Mesothelial cell of epicardium (in vitro differentiated cells): ENCODE results near the gene TAS1R3. TPM values are rescaled to one million over a fixed set of nuclear protein-coding genes. Genes with fewer than 3 reads are reported as not detected.

ENCODE experiments used
- DNase-seq, 2 experiments: peaks; one replicate each; pipeline ENCODE4 v3.0.0; 2021; ENCODE audit warnings: low spot score in 2 of 2; ENCODE audit not compliant: unreplicated experiment in 2 of 2
- H3K27ac Mint-ChIP-seq: 2 replicates; pipeline ENCODE4 v1.8.0; 2021; ENCODE audit warnings: mixed read lengths
- H3K27me3 Mint-ChIP-seq: 2 replicates; pipeline ENCODE4 v1.8.0; 2021; ENCODE audit warnings: low read depth, mixed read lengths
- H3K36me3 Mint-ChIP-seq: 2 replicates; pipeline ENCODE4 v1.8.0; 2021; ENCODE audit warnings: mixed read lengths
- H3K4me1 Mint-ChIP-seq: 2 replicates; pipeline ENCODE4 v1.8.0; 2021; ENCODE audit warnings: mixed read lengths
- H3K4me3 Mint-ChIP-seq: 2 replicates; pipeline ENCODE4 v1.8.0; 2021; ENCODE audit warnings: mild to moderate bottlenecking, moderate library complexity, mixed read lengths
- H3K9me3 Mint-ChIP-seq: 2 replicates; pipeline ENCODE4 v1.8.0; 2021; ENCODE audit warnings: mixed read lengths
- total RNA-seq: library from RNA; stranded (reverse); gene quantifications from 3 replicates; pipeline ENCODE4 v1.2.1, GENCODE V29; 2021
- TF ChIP-seq, protein P1 (sequence below): fragments of 200-600 bp; sonication (generic); IDR thresholded peaks from one replicate; pipeline ENCODE4 v1.5.0; 2021; ENCODE audit warnings: antibody characterized with exemption; ENCODE audit not compliant: unreplicated experiment

The TAS1R3 gene
- total RNA-seq, 1 donor from 2014 or later: 0.98 TPM

DNA sequence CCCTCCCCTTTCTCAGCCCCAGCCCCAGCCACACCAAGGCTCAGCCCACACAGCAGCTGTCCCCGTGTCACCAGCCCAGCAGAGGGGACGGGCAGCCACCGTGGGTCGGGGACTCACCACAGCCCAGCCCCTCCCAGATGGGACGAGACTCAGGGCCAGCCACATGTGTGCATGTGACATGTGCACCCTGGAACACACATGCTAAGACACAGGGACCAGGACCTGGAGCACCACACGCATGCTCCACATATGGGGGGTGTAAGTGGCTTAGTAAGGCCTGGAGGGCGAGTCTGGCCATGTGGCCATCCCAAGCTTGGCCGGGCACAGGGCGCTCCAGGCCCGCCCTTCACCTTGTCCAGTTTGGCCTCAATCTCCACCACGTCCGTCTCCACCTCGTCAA, 27.3 kb upstream of the TAS1R3 start:
- no peak overlapping the region for H3K4me3 Mint-ChIP-seq
- TF ChIP-seq, protein P1, sequence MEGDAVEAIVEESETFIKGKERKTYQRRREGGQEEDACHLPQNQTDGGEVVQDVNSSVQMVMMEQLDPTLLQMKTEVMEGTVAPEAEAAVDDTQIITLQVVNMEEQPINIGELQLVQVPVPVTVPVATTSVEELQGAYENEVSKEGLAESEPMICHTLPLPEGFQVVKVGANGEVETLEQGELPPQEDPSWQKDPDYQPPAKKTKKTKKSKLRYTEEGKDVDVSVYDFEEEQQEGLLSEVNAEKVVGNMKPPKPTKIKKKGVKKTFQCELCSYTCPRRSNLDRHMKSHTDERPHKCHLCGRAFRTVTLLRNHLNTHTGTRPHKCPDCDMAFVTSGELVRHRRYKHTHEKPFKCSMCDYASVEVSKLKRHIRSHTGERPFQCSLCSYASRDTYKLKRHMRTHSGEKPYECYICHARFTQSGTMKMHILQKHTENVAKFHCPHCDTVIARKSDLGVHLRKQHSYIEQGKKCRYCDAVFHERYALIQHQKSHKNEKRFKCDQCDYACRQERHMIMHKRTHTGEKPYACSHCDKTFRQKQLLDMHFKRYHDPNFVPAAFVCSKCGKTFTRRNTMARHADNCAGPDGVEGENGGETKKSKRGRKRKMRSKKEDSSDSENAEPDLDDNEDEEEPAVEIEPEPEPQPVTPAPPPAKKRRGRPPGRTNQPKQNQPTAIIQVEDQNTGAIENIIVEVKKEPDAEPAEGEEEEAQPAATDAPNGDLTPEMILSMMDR: no peak
- no peaks in the 10 kb centered on the region for H3K36me3 Mint-ChIP-seq
- no peaks in the 10 kb centered on the region for H3K9me3 Mint-ChIP-seq
- DNase-seq: no peak
- H3K27me3 Mint-ChIP-seq: no peaks in the 10 kb centered on the region
- no peak overlapping the region for H3K27ac Mint-ChIP-seq
- peaks cover 23% of the 10 kb centered on the region for H3K4me1 Mint-ChIP-seq

DNA sequence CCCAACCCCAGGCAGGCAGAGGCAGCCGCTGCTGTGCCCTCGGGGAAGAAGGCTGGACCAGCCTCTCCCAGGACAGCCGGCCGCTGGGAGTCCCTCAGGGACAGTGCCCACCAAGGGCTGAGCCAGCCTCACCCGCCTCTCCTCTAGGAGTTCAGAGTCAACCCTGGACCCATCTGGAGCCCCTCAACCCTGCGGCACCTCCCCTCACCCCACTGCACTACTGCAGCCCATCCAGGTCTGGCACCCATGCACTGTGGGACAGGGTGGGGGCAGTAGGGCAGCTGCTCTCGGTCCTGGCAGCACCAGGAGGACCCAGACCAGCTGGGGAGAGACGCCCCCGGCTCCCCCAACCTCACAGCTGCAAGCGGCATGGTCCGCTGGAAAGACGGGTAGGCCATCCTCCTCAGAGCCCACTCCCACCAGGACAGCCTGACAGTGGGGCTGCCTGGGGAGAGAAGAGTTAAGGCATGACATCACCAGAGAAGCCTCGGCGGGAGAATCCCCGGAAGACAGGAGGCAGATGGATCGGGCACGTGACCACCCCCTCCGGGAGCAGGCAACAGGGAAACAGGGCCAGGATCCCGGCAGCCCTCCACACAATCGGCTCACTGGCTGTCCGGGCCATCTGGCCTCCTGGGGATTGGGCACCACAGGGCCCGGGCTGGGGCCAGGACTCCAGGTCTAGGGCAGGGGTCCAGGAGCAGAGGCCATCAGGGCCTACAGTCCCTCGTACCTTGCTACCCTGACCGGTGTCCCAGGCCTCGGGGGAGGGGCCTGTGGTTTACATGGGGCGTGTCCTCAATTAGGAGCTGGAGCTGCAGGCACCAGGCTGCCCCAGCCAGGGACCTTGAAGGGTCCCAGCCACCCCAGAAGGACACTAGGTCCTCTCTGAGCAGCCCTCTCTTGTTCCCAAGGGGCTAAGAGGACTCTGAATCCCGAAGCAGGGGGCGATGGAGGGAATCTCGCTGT, 26.5 kb upstream of the TAS1R3 start:
- Mint-ChIP-seq H3K36me3 (no peaks in the 10 kb centered on the region), H3K27me3 (no peaks in the 10 kb centered on the region), H3K27ac (peak overlapping the region; percentile 79), H3K4me1 (peaks cover 26% of the 10 kb centered on the region), H3K4me3 (peak overlapping the region; percentile 80), H3K9me3 (no peaks in the 10 kb centered on the region)
- DNase-seq: peak; percentile 81 to 84
- TF ChIP-seq, protein P1: no peak

DNA sequence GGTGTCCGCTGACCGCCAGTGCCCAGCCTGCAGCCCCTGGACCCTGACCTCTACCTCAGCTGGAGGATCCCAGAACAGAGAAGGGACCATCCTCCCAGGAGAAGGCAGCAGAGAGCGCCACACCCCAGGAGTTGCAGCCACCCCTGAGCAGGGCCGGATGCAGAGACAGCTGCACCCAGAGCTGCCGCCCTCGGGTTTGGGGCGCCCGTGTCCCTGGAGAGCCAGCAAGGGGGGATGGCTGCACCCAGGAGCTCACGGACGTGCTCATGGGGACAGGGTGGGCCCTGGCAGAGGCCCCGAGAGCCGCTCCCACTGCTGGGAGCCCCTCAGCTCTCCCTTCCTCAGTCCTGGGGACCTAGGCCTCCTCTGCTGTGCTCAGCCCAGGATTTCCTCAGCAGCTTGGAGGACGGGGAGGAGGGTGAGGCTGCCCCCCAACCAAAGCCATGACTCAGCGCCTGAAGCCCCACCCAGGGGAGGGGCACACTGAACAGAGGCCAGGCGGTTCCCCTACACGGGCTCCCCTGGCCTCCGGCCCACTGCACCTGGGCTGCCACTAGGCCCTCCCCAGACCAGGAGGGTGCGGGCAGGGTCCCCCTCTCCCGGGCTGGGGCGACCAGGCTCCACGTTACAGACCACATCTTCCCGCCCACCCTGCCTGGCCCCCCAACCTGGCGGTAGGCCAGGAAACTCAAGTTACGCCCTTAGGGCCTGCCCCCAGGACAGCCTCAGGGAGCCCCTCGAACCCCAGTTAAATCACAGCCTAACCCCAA, 25.6 kb upstream of the TAS1R3 start:
- no peaks in the 10 kb centered on the region for H3K27me3 Mint-ChIP-seq
- DNase-seq: no peak
- TF ChIP-seq, protein P1: no peak
- H3K4me3 Mint-ChIP-seq: peak overlapping the region; percentile 80
- peak overlapping the region; percentile 93 for H3K27ac Mint-ChIP-seq
- H3K9me3 Mint-ChIP-seq: no peaks in the 10 kb centered on the region
- peaks cover 26% of the 10 kb centered on the region for H3K4me1 Mint-ChIP-seq
- no peaks in the 10 kb centered on the region for H3K36me3 Mint-ChIP-seq

- DNase-seq: no peak
Measured at GRCh38 chr1:1306070-1306660, 24.9 kb upstream of the TAS1R3 start.

DNA sequence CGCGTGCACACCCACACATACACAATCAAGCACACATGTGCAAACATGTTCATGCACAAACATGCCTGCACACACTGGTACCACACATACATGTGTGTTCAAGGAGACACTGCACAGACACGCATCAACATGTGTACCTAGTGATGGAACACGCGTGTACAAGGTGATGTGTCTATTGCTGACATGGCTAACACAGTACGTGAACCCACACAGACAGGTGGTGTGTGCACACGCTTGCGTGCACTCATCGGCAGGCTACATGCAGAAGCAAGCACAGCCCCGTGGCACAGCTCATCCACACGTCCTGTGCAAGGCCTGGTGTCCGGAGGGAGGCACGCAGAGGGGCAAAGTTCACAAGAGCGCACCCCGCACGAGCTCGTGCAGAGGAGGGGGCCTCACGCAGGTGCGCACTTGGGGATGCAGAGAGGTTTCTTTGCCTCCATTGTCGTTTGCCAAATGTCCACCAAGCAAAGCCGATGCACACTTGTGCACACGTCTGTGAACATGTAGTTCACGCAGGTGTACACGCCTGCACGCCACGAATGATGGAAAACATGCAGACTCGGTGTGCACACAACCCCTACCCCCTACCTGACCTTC, 24.3 kb upstream of the TAS1R3 start:
- no peaks in the 10 kb centered on the region for H3K9me3 Mint-ChIP-seq
- peaks cover 26% of the 10 kb centered on the region for H3K4me1 Mint-ChIP-seq
- peak overlapping the region; percentile 80 for H3K4me3 Mint-ChIP-seq
- DNase-seq: no peak
- TF ChIP-seq, protein P1: no peak
- H3K27ac Mint-ChIP-seq: peak overlapping the region; percentile 93
- H3K27me3 Mint-ChIP-seq: no peaks in the 10 kb centered on the region
- H3K36me3 Mint-ChIP-seq: no peaks in the 10 kb centered on the region

More at GRCh38 chr1:1306070-1306660, 24.9 kb upstream of the TAS1R3 start:
- TF ChIP-seq, protein P1: no peak
- no peaks in the 10 kb centered on the region for H3K9me3 Mint-ChIP-seq
- no peaks in the 10 kb centered on the region for H3K27me3 Mint-ChIP-seq
- H3K36me3 Mint-ChIP-seq: no peaks in the 10 kb centered on the region
- H3K27ac Mint-ChIP-seq: peak overlapping the region; percentile 93
- H3K4me1 Mint-ChIP-seq: peaks cover 26% of the 10 kb centered on the region
- peak overlapping the region; percentile 80 for H3K4me3 Mint-ChIP-seq
